ENCODE measurements around the gene PPIF.

PPIF gene

DNA sequence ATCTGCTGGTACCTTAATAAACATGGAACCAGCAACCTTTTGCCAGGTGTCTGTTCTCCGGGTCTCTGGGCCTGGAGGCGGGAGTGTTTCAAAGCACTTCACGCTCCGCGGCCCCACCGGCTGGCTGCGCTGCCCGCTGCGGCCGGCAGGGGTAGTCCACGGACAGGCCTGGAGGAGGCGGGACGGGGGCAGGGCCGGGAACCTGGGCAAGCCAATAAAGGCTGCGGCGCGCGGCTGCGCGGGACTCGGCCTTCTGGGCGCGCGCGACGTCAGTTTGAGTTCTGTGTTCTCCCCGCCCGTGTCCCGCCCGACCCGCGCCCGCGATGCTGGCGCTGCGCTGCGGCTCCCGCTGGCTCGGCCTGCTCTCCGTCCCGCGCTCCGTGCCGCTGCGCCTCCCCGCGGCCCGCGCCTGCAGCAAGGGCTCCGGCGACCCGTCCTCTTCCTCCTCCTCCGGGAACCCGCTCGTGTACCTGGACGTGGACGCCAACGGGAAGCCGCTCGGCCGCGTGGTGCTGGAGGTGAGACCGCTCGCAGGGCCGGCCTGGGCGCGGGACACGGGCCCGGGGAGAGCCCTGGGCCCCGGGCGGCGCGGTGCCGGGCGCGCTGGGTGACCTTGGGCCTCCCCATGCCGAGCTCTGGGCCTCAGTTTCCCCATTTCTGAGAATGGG lies at the start of gene PPIF:
Gene PPIF, plus strand, starts transcription at position 244 of the 668 bp plus-strand sequence. Its CDS starts 80 bp downstream, at position 324.
- peak; percentile 98 for DNase-seq

DNA sequence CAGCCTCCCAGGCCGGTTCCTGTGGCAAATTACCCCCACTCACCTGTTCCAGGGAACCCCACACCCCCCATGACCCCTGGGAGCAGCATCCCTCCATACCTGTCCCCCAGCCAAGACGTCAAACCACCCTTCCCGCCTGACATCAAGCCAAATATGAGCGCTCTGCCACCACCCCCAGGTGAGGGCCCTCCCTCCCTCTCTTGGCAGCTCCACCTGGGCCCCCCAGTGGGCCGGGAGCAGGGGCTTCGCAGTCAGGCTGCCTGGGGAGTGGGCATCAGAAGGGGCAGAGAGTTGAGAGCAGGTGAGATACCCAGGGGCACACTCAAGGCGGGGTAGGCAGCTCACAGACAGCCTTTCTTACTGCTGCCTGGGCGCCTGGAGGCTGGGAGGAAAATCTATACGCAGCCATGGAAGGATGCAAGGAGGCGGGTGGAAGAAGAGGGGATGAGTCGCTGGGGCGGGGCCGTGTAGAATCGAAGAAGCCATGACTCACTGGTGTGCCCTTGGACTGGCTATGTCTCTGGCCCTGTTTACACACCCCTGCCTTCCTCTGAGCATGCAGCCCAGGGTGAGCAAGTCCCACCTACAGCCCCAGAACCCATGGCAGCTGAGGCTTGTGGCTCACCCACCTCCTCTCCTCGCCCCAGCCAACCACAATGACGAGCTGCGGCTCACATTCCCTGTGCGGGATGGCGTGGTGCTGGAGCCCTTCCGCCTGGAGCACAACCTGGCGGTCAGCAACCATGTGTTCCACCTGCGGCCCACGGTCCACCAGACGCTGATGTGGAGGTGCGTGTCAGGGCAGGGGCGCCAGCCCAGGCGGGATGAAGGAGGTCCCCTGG lies 48.6 kb upstream of the PPIF start:
- DNase-seq: peak; percentile 81

DNA sequence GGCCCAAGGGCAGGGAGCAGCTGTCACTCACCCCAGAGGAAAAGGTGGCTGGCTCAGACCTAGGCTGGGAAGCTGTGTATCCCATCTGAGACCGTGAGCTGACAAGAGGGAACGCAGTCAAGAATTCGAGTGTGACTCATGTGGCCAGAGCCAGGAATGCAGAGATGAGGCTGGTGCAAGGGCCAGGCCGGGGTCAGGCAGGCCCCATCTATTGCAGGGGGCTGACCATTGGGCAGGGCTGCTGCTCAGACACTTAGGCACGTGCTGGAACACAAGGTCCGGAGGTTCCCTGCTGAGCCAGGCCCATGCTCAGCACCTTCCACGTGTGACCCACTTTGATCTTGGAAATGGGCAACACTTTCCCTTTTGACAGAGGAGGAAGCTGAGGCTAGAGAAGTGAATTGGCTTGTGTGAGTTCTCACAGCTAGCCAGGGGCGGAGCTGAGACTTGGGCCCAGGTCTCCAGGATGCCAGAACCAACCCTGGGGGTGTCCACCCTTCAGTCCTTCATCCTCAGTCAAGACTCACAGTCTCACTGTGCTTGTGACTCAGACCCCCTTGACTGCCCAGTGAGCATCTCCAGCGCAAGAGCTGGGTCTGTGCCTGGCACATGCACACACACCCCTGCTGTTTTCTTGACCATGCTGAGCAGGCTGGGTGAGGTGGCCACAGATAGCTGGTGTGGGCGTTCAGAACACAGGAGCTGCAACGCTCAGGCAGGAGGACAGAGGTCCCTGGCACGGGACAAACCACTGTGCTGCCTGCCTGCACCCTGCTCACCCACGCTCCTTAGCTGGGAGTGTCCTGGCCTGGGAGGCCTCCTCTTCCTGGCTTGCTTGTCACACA lies 47.6 kb upstream of the PPIF start:
- DNase-seq: no peak

DNA sequence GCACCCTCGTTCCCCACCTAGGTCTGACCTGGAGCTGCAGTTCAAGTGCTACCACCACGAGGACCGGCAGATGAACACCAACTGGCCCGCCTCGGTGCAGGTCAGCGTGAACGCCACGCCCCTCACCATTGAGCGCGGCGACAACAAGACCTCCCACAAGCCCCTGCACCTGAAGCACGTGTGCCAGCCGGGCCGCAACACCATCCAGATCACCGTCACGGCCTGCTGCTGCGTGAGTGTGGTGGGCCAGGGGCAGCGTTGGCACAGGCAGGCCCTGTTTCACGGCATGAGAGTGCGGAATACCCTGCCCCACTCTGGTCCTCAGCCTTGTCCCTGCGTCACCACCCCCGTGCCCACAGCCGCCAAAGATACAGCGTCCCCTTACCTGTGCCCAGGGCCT lies 46.6 kb upstream of the PPIF start:
- no peak for DNase-seq

DNA sequence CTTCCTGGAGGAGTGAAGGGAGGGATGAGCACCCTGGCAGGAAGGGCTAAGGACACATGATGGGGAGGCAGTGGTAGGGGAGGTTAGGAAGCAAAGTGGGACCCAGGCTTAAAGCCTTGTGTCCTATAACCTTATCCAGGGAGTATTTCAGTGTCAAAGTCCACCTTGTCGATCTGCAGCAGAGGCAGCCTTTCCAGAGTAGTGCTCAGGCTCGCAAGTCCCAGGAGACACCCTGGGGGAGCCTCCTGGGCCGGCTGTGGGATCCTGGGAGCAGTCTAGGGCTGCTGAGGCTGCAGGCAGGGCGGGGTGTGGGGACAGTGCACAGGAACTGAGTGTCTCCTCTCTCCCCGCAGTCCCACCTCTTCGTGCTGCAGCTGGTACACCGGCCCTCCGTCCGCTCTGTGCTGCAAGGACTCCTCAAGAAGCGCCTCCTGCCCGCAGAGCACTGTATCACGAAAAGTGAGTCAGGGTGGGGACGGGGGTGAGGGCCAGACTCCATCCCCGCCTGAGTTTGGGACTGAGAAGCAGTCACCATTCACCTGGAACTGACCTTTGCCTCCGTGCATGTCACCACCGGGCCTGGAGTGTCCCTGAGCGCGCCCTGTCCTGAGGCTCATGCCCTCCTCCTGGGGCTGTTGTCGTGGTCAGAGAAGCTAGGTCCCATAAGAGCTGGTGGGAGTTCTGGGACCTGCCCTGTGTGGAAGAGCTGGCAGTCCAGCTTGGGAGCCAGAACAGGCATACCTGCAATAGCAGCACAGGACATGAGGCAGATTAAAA lies 45.3 kb upstream of the PPIF start:
- no peak for DNase-seq

DNA sequence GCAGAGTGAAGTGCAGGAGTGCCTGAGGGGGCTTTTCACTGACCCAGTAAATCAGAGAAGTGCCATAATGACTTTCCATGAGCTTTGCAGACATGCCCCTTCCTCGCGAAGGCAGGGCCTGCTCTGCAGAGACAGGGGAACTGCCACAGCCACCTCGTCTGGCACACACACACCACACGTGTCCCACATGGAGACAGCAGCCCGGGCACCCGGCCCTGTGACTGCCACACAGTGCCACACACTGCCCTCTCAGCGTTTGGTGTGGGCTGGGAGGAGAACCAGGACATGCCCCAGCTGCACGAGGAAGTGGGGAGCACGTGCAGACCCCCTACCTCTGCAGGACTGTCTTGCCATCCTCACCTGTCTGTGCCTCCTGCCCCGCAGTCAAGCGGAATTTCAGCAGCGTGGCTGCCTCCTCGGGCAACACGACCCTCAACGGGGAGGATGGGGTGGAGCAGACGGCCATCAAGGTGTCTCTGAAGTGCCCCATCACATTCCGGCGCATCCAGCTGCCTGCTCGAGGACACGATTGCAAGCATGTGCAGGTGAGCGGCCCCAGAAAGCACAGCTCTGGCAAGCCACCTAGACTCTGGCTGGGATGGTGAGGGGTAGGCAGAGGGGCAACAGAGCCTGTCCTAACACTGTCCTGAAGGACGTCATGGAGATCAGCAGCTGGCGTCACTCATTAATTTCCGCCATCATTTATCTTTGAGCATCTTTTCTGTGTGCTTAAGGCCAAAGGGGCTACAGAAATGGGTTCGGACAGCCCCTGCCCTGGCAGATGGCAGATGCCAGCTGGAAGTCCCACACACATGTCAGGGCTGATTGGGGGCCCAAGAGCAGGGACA lies 43.4 kb upstream of the PPIF start:
- DNase-seq: no peak

DNA sequence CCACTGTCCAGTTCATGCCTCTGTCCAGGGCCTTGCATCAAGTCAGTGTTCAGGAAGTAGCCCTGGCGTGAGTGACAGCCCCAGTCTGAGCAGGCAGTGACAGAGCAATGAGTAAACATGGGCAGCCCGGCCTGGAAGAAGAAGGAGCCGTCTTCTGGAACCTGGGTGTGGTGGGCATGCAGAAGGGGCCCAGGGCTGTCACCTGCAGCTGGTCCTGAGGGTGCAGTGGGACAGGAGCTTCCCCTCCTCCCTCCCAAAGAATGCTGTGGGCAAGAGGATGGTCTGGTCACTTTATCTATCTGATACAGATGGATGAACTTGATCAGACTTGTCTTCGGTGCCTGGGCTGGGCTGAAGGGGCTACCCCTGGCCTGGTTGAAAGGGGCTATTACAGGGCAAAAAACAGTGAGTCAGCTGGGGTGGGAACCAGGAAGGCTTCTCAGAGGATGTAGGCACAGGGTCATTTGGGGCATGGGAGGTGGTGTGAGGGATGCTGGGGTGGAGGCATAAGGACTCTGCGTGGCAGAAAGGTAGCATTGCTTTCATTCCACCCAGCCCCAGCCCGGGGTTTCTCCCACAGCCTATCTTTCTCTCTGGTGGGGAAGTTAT lies 42.7 kb upstream of the PPIF start:
- no peak for DNase-seq

DNA sequence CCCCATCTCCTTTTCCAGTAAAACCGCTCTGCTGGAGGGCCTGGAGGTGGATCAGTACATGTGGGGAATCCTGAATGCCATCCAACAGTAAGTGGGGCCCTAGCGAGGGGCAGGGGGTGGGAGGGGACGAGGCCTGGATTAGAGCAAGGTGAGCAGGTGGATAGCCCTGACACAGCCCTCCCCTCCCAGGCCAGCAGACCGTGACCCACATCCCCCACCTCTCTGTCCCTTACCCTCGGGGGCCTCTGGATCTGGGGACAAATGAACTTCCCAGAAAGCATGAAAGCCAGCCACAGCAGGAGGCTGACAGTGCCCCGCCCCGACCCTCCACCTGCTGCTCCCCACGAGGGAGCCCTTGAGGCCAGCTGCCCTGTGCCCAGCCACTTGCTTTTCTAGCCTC lies 41.8 kb upstream of the PPIF start:
- DNase-seq: no peak

DNA sequence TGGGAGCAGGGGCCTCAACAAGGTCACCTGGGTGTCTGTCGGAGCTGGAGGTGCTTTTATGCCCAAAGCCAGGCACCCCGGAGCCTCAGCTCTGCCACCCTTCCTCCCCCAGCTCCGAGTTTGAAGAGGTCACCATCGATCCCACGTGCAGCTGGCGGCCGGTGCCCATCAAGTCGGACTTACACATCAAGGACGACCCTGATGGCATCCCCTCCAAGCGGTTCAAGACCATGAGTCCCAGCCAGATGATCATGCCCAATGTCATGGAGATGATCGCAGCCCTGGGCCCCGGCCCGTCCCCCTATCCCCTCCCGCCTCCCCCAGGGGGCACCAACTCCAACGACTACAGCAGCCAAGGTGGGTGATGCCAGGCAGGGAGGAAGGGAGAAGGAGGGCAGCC lies 41.3 kb upstream of the PPIF start:
- no peak for DNase-seq

DNA sequence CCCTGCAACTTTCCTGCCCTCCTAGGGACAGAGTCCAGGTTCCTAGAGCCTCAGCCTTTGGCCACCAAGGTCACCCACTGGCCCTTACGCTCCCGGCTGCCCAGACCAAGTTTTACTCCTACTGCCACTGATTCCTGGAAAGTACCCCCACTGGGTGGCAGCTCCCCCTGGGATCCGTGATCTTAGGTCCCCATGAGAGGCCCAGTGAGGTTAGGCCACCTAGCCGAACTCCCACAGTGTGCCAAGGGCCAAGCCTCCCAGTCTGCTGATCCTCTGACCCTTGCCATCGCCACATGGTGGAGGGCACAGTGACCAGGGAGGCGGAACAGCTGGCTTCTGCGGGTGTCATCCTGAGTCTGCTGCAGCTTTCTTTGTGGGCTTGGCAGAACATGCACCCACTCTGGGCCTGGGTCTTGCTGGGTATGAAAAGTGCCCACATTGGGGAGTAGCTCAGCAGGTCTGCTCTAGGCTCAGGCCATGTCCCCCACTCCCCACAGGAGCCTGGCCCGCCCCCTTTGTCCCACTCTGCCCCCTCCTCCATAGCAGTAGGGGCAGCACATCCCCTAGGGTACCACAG lies 40.5 kb upstream of the PPIF start:
- no peak for DNase-seq

DNA sequence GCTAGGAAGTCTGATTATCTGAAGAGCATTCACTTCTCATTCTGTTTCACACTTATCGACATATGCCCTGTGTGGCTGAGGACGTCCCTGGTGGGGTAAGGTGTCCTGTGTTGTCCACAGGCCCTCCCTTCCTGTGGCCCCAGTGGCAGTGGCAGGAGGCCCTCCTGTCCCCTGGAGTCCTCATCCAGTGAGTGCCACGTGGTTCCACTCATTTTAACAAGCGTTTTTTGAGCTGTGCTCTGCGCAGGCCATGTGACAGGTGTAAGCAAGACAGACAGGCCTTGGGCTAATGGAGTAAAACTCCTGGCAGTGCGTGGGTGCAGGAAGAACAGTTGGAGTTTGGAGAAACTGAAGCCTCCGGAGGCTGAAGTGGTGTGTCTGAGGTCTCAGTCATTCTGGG lies 39.3 kb upstream of the PPIF start:
- no peak for DNase-seq

DNA sequence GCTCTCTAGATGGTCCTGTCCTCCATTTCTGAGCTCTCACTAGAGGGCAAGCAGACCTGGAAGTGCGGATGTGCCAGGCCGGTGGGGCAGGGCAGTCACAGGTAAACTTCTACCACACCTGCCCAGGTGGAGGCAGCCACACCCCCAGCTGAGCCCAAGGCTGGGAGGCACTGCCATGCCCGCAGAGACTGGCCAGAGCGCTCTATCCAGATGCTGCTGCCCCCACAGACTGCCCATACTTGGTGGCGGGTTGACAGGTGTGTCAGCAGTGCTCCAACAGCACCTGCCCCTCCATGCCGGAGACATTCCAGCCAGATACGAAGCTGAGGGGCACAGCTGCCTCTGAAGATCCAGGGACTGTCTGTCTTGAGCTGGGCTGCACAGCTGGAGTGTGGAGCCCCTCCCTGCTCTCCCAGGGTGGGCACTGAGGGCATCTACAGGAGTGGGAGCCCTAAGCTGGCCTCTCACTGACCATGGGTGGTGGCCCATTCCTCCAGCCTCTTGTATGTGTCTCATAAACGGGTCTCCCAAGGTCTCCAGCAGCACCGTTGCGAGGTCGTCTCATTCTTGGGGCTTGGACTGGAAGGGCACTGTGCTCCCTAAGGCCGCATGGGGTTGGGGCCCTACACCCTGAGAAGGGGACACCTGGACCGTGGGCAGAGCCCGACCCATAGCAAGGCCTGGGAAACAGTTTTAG lies 38.2 kb upstream of the PPIF start:
- DNase-seq: no peak

DNA sequence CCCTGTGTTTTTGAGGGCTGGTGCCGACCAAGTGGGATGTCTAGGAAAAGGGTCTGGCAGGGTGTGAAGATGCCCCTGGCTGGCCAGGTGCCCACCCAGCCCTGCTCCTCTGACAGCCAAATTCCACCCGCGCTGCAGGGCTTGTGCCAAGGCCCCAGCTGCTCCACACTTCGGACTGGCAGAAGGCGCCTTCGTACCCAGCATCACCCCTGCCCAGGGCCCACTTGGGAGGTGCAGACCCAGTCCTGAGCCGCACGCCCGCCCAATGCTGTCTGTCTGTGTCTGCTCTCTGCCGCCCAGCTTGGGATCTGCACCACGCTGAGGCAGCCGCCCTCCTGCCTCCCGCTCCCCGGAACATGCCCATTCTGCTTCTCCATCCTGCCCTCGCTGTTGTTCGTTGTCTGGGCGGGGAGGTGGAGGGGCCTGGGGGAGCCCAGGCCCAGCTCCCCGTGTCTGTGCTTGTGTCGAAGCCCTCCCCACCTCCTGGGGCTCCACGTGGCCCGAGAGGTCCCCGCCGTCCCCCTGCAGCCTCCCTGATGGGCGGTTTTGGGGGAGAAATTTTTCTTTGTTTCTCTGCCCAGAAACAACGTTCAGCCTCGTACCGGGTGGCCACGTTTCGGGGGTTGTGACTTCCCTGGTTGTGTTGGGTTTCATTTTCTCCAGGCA lies 36.9 kb upstream of the PPIF start:
- DNase-seq: no peak

DNA sequence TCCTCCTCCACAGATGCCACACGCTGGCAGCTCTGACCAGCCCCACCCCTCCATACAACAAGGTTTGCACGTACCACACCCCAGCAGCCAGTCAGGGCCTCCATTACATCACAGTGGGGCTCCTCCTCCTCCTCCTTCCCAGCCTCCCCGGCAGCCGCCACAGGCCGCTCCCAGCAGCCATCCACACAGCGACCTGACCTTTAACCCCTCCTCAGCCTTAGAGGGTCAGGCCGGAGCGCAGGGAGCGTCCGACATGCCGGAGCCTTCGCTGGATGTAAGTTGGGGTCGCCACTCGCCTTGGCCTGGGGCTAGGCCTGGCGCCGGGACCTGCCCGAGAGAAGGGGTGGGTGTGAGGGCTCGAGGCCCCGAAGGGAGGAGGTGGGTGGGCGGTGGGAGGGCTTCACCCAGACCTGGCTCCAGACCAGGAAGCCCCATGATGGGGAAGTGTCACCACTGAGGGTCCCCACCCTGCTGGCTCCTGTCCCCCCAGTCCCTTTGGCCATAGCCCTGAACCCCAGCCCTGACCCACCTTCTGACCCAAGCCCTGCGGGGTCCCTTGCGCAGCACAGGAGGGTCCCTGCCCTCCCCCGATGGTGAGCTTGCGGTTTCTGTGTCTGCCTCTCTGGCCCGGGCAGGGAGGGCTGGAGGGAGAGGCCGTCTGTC lies 36.2 kb upstream of the PPIF start:
- no peak for DNase-seq

DNA sequence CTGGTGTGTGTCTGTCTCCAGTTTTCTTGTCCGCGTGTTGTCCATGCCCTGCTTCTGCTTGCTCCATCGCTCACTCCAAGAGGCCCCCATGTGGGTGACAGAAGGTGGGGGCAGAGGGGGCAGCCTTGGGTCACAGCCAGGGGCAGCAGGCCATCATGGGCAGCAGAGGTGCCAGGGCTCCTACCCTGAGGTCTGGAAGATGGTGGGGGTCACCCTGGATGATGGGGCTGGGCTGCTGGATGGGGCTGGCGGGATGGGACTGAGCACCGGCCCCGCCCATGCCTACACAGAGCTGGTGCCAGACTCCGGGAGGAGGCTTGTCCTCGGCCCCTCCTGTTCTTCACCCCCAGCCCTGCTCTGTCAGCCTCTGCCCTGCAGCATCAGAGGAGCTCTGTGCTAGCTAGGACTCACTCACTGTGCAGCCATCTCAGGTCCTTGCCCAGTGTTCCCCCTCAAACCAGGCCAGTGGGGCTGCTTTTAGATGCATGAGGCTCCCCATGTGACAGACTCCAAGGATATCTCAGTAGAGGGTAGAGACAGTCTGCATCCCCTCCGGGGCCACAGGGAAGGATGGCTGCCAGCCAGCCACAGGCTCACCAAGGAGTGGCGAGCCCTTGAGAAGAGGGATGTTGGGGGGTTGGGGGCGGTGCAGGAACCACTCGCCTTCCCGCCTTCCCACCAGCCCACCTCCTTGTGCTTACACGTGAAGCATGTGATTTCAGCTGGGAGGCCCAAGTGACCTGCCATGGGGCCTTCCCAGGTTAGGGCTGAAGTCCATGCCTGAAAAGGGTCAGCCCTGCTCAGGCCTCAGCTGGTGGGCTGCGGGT lies 35.5 kb upstream of the PPIF start:
- no peak for DNase-seq

DNA sequence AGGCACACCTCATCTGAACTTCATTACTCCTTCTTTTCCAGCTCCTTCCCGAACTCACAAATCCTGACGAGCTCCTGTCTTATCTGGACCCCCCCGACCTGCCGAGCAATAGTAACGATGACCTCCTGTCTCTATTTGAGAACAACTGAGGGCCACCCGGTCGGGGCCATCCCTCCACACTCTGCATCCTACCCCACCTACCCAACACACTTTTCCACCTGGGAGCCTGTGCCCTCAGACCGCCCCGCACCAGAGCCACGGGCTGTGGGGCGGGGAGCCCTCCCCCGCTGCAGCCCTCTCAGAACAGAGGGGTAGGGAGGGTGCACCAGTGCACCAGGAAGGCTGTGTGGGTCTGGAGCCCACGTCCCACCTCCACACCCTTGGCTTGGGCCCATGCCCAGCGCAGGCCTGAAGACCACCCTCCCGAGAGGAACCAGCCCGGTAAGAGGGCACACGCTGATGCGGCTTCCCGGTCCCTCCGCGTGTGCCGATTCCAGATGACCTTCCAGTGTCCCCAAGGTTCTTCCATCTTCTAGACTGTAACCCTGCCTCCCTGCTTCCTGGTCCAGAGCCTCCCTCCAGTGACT lies 34.6 kb upstream of the PPIF start:
- DNase-seq: no peak

DNA sequence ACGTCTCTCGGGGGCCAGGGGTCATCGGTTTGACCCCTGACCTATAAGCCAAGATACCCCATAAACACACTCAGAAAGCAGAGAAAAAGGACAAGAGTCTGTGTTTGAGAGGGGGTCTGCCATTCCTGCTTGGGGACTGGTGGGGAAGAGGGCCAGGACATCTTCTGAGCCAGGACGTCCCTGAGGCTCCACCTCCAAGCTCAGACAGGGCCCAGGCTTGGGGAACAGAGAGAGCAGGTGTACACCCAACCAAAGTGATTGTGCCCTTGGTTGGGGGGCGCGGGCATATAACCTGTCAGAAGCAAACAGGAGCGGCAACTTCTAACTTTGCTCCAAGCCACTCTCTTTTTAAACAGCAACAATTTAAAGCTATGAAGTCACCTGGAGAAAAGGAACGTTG lies 33.9 kb upstream of the PPIF start:
- DNase-seq: no peak

DNA sequence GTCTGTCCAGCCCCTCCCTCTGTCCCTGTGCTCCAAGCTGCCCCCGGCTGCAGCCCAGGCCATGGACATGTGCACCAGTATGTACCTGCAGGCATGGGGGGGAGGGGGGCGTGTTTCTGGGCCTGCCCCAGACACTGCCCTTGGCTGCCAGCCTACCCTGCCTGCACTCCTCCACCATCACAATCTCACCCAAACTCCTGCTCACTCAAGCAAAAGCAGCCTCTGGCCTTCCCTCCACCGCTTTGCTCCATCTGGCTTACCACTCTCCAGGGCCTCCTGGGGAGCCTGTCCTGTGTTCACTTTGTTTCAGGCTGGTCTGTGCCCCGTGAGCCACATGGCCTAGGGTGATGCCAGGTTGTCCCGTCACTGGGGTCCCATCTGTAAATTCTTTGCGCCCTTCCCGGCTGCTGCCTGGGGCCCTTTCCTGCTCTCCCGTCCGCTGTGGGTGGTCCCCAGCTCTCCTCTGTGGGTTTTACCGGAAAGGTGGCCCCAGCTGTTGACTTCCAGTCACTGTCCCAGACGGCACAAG lies 33.3 kb upstream of the PPIF start:
- no peak for DNase-seq

Data from activated effector memory CD4-positive, alpha-beta T cell treated with anti-CD3 and anti-CD28 coated beads, Interleukin-2, amount 50 U/mL, for 16 hours (primary cell).